Stomach (tissue), 4 donors: ENCODE data around the gene CLCA4.

Experiments
- EP300 ChIP-seq: sonication (generic); formaldehyde crosslinking; IDR thresholded peaks from one replicate; pipeline ENCODE4 v1.6.1; 2017; ENCODE audit warnings: antibody characterized with exemption
- TF ChIP-seq, protein P1 (sequence below), 7 experiments: fragments of 450-650 bp in 4 of 7; fragments of 200-600 bp in 3 of 7; sonication (generic) in 3 of 7; IDR thresholded peaks; one replicate each; pipeline ENCODE4 v1.5.1; 2016 to 2019; ENCODE audit warnings: antibody characterized with exemption in 7 of 7, control low read depth in 2 of 7, mild to moderate bottlenecking in 1 of 7

DNA sequence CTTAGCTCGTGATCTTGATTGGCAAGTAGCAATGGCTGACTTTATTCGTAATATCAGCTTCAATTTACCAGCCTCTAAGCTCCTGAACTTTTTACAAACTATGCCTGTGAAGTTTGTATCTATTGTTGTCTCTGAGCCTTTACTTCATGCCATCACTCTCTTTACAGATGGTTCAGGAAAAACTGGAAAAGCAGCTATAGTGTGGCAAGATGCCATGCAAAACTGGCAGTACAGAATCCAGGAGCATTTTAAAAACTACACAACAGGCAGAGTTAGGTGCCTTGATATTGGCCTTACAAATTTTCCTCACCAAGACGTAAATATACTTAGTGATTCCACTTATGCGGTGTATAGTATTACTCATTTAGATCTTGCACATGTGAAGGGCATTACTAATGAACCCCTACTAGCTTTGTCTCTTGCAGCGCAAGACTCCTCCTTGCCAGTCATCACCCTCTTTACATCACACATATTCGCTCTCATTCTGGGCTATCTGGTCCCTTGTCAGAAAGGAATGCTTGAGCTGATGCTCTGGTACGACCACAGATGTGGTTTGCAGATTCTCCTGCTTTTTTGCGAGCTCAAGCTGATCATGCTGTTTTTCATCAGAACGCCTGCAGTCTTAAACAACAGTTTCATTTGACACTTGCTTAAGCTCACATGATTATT, 41.8 kb upstream of the CLCA4 start:
- TF ChIP-seq EP300, result no peak
- TF ChIP-seq, protein P1, sequence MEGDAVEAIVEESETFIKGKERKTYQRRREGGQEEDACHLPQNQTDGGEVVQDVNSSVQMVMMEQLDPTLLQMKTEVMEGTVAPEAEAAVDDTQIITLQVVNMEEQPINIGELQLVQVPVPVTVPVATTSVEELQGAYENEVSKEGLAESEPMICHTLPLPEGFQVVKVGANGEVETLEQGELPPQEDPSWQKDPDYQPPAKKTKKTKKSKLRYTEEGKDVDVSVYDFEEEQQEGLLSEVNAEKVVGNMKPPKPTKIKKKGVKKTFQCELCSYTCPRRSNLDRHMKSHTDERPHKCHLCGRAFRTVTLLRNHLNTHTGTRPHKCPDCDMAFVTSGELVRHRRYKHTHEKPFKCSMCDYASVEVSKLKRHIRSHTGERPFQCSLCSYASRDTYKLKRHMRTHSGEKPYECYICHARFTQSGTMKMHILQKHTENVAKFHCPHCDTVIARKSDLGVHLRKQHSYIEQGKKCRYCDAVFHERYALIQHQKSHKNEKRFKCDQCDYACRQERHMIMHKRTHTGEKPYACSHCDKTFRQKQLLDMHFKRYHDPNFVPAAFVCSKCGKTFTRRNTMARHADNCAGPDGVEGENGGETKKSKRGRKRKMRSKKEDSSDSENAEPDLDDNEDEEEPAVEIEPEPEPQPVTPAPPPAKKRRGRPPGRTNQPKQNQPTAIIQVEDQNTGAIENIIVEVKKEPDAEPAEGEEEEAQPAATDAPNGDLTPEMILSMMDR (IDR thresholded peaks at IDR 0.05), result no peak
